ENCODE results near the gene SLU7.

Gene SLU7

GRCh38 chr5:160457252-160457651, 38.4 kb upstream of the SLU7 start:
- Histone ChIP-seq H3K4me2 (ENCODE audit: insufficient read depth, low read length) (no peak overlapping the region), H3K9ac (ENCODE audit: low read depth, low read length) (no peak overlapping the region), H2AFZ (ENCODE audit: low read depth, low read length) (no peak overlapping the region), H3K4me3 (ENCODE audit: low read depth in 1 of 2, low read length in 2 of 2) (no peak overlapping the region), H3K79me2 (ENCODE audit: insufficient read depth, low read length) (no peaks in the 10 kb centered on the region), H3K36me3 (ENCODE audit: insufficient read depth, low read length) (no peaks in the 10 kb centered on the region), H3K9me3 (ENCODE audit: insufficient read depth, low read length, severe bottlenecking) (peaks cover 3% of the 10 kb centered on the region), H3K27ac (ENCODE audit: low read length) (no peak overlapping the region), H4K20me1 (ENCODE audit: insufficient read depth, low read length) (no peaks in the 10 kb centered on the region), H3K27me3 (ENCODE audit: insufficient read depth, low read length, poor library complexity) (no peaks in the 10 kb centered on the region), H3K4me1 (ENCODE audit: insufficient read depth, low read length) (no peaks in the 10 kb centered on the region)
- TF ChIP-seq EZH2 (IDR thresholded peaks at IDR 0.05; ENCODE audit: borderline replicate concordance, low read depth, low read length, severe bottlenecking) (no peak), CTCF (IDR thresholded peaks at IDR 0.05; ENCODE audit: borderline replicate concordance, extremely low read depth, low read length, poor library complexity, severe bottlenecking) (no peak)
- DNase-seq (no peak), ATAC-seq (ENCODE audit: insufficient read depth, low read depth) (no peak)

- Histone ChIP-seq H3K9me3 (ENCODE audit: insufficient read depth, low read length, severe bottlenecking) (peaks cover 2% of the 10 kb centered on the region), H3K27me3 (ENCODE audit: insufficient read depth, low read length, poor library complexity) (no peaks in the 10 kb centered on the region), H3K79me2 (ENCODE audit: insufficient read depth, low read length) (no peaks in the 10 kb centered on the region), H3K4me2 (ENCODE audit: insufficient read depth, low read length) (no peak overlapping the region), H3K36me3 (ENCODE audit: insufficient read depth, low read length) (no peaks in the 10 kb centered on the region), H3K4me3 (ENCODE audit: low read depth in 1 of 2, low read length in 2 of 2) (no peak overlapping the region), H2AFZ (ENCODE audit: low read depth, low read length) (no peak overlapping the region), H3K4me1 (ENCODE audit: insufficient read depth, low read length) (no peaks in the 10 kb centered on the region), H3K9ac (ENCODE audit: low read depth, low read length) (no peak overlapping the region), H3K27ac (ENCODE audit: low read length) (no peak overlapping the region), H4K20me1 (ENCODE audit: insufficient read depth, low read length) (no peaks in the 10 kb centered on the region)
- no peak for ATAC-seq (ENCODE audit: insufficient read depth, low read depth)
- TF ChIP-seq CTCF (IDR thresholded peaks at IDR 0.05; ENCODE audit: borderline replicate concordance, extremely low read depth, low read length, poor library complexity, severe bottlenecking) (no peak), EZH2 (IDR thresholded peaks at IDR 0.05; ENCODE audit: borderline replicate concordance, low read depth, low read length, severe bottlenecking) (no peak)
- DNase-seq, result no peak
Measured at GRCh38 chr5:160456480-160457177, 37.7 kb upstream of the SLU7 start.

GRCh38 chr5:160455600-160455999, 36.7 kb upstream of the SLU7 start:
- TF ChIP-seq EZH2 (IDR thresholded peaks at IDR 0.05; ENCODE audit: borderline replicate concordance, low read depth, low read length, severe bottlenecking), result no peak
- Histone ChIP-seq H3K79me2 (ENCODE audit: insufficient read depth, low read length) (no peaks in the 10 kb centered on the region), H3K36me3 (ENCODE audit: insufficient read depth, low read length) (no peaks in the 10 kb centered on the region), H3K4me1 (ENCODE audit: insufficient read depth, low read length) (no peaks in the 10 kb centered on the region), H3K4me2 (ENCODE audit: insufficient read depth, low read length) (no peak overlapping the region), H3K27ac (ENCODE audit: low read length) (no peak overlapping the region), H3K9ac (ENCODE audit: low read depth, low read length) (no peak overlapping the region), H3K27me3 (ENCODE audit: insufficient read depth, low read length, poor library complexity) (no peaks in the 10 kb centered on the region), H3K4me3 (ENCODE audit: low read depth in 1 of 2, low read length in 2 of 2) (no peak overlapping the region), H3K9me3 (ENCODE audit: insufficient read depth, low read length, severe bottlenecking) (no peaks in the 10 kb centered on the region), H4K20me1 (ENCODE audit: insufficient read depth, low read length) (no peaks in the 10 kb centered on the region), H2AFZ (ENCODE audit: low read depth, low read length) (no peak overlapping the region)
- DNase-seq (no peak), ATAC-seq (ENCODE audit: insufficient read depth, low read depth) (no peak)

GRCh38 chr5:160453751-160454150, 34.9 kb upstream of the SLU7 start:
- H2AFZ ChIP-seq (ENCODE audit: low read depth, low read length), result no peak overlapping the region
- no peak overlapping the region for H3K4me2 ChIP-seq (ENCODE audit: insufficient read depth, low read length)
- no peak overlapping the region for H3K9ac ChIP-seq (ENCODE audit: low read depth, low read length)
- DNase-seq (no peak), ATAC-seq (ENCODE audit: insufficient read depth, low read depth) (no peak)
- no peak for TF ChIP-seq EZH2 (IDR thresholded peaks at IDR 0.05; ENCODE audit: borderline replicate concordance, low read depth, low read length, severe bottlenecking)
- H3K9me3 ChIP-seq (ENCODE audit: insufficient read depth, low read length, severe bottlenecking), result no peaks in the 10 kb centered on the region
- H3K79me2 ChIP-seq (ENCODE audit: insufficient read depth, low read length), result no peaks in the 10 kb centered on the region
- H3K27ac ChIP-seq (ENCODE audit: low read length), result no peak overlapping the region
- no peaks in the 10 kb centered on the region for H3K36me3 ChIP-seq (ENCODE audit: insufficient read depth, low read length)
- no peaks in the 10 kb centered on the region for H3K27me3 ChIP-seq (ENCODE audit: insufficient read depth, low read length, poor library complexity)
- no peaks in the 10 kb centered on the region for H4K20me1 ChIP-seq (ENCODE audit: insufficient read depth, low read length)
- H3K4me1 ChIP-seq (ENCODE audit: insufficient read depth, low read length), result no peaks in the 10 kb centered on the region
- H3K4me3 ChIP-seq (ENCODE audit: low read depth in 1 of 2, low read length in 2 of 2), result no peak overlapping the region
